ENCODE data around the gene MUC5B. TPM values are rescaled to one million over a fixed set of nuclear protein-coding genes. Genes with fewer than 3 reads are reported as not detected.
"Not testable (repeated sequence)": the region's sequence is repeated elsewhere in the genome, so short reads cannot be mapped to it uniquely, and the experiment has no call there.

Gene MUC5B
- total RNA-seq, 1 experiment from 2014 or later: 0.21 TPM

DNA sequence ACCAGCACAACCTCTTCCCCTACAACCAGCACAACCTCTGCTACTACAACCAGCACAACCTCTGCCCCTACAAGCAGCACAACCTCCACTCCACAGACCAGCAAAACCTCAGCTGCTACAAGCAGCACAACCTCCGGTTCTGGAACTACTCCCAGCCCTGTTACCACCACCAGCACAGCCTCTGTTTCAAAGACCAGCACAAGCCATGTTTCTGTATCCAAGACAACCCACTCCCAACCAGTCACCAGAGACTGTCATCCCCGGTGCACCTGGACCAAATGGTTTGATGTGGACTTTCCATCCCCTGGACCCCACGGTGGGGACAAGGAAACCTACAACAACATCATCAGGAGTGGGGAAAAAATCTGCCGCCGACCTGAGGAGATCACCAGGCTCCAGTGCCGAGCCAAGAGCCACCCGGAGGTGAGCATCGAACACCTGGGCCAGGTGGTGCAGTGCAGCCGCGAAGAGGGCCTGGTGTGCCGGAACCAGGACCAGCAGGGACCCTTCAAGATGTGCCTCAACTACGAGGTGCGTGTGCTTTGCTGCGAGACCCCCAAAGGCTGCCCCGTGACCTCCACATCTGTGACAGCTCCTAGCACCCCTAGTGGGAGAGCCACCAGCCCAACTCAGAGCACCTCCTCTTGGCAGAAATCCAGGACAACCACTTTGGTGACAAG, 34.3 kb upstream of the MUC5B start:
- in situ Hi-C loops (cut with HindIII; ENCODE audit: low pct_unique_long_range_greater_than_20kb, low sequenced_read_pairs); DNase-seq (ENCODE audit: low read depth, low spot score): not testable (repeated sequence)

DNA sequence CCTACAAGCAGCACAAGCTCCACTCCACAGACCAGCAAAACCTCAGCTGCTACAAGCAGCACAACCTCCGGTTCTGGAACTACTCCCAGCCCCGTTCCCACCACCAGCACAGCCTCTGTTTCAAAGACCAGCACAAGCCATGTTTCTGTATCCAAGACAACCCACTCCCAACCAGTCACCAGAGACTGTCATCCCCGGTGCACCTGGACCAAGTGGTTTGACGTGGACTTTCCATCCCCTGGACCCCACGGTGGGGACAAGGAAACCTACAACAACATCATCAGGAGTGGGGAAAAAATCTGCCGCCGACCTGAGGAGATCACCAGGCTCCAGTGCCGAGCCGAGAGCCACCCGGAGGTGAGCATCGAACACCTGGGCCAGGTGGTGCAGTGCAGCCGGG, 33.0 kb upstream of the MUC5B start:
- in situ Hi-C loops (cut with HindIII; ENCODE audit: low pct_unique_long_range_greater_than_20kb, low sequenced_read_pairs): not testable (repeated sequence)

DNA sequence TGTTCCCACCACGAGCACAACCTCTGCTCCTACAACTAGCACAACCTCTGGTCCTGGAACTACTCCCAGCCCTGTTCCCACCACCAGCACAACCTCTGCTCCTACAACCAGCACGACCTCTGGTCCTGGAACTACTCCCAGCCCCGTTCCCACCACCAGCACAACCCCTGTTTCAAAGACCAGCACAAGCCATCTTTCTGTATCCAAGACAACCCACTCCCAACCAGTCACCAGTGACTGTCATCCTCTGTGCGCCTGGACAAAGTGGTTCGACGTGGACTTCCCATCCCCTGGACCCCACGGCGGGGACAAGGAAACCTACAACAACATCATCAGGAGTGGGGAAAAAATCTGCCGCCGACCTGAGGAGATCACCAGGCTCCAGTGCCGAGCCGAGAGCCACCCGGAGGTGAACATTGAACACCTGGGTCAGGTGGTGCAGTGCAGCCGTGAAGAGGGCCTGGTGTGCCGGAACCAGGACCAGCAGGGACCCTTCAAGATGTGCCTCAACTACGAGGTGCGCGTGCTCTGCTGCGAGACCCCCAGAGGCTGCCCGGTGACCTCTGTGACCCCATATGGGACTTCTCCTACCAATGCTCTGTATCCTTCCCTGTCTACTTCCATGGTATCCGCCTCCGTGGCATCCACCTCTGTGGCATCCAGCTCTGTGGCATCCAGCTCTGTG, 30.9 kb upstream of the MUC5B start:
- in situ Hi-C loops (cut with HindIII; ENCODE audit: low pct_unique_long_range_greater_than_20kb, low sequenced_read_pairs); DNase-seq (ENCODE audit: low read depth, low spot score): not testable (repeated sequence)

More for the DNA sequence above, 33.0 kb upstream of the MUC5B start:
- not testable (repeated sequence) for DNase-seq (ENCODE audit: low read depth, low spot score)

DNA sequence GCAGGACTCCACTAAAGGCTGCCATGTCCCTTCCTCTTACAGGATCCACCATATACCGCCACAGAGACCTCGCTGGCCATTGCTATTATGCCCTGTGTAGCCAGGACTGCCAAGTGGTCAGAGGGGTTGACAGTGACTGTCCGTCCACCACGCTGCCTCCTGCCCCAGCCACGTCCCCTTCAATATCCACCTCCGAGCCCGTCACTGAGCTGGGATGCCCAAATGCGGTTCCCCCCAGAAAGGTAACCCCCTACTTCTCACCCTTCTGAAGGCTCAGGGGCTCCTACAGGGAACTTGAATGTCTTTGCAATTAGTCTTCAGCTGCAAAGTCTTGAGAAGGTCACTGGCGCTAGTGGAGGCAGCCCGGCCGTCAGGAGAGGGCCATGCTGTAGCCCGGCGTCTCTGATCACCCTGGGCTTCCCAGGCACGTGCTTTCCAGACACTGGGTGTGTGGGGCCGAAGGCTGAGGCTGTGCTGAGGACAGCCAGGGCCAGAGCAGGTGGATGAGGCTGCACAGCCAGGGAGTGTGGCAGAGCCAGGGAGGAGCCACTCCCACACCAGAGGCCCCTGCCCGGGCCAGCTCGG, 30.0 kb upstream of the MUC5B start:
- in situ Hi-C loops (cut with HindIII; ENCODE audit: low pct_unique_long_range_greater_than_20kb, low sequenced_read_pairs): no loop called here
- no peak for DNase-seq (ENCODE audit: low read depth, low spot score)

DNA sequence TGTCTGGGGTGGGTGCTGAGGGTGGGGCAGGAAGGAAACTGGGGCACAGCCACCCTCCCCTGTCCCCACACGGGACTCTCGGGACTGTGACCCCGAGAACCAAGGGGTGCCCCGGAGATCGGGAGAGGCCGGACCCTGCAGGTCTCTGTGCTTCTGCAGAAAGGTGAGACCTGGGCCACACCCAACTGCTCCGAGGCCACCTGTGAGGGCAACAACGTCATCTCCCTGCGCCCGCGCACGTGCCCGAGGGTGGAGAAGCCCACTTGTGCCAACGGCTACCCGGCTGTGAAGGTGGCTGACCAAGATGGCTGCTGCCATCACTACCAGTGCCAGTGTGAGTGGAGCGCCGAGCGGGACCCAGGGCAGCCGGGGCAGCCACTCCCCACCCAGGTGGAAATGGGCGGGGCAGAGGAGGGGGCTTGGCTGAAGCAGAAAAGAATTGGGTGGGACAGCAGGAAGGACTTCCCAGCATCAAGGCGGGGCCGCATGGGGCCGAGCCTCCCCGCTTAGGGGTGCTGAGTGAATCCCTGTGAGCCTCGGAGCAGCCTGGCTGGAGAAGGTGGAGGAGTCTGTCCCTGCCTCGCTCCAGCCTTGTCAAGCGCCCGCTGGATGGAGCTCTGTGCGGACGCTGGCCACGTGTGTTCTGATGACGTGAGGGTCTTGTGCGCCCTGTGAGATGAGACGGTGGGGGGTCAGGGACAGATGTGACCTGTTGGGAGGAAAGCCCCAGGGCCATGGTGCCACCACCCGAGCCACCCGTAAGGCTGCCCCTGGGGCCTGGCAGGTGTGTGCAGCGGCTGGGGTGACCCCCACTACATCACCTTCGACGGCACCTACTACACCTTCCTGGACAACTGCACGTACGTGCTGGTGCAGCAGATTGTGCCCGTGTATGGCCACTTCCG, 29.3 kb upstream of the MUC5B start:
- in situ Hi-C loops (cut with HindIII; ENCODE audit: low pct_unique_long_range_greater_than_20kb, low sequenced_read_pairs): no loop called here
- no peak for DNase-seq (ENCODE audit: low read depth, low spot score)

DNA sequence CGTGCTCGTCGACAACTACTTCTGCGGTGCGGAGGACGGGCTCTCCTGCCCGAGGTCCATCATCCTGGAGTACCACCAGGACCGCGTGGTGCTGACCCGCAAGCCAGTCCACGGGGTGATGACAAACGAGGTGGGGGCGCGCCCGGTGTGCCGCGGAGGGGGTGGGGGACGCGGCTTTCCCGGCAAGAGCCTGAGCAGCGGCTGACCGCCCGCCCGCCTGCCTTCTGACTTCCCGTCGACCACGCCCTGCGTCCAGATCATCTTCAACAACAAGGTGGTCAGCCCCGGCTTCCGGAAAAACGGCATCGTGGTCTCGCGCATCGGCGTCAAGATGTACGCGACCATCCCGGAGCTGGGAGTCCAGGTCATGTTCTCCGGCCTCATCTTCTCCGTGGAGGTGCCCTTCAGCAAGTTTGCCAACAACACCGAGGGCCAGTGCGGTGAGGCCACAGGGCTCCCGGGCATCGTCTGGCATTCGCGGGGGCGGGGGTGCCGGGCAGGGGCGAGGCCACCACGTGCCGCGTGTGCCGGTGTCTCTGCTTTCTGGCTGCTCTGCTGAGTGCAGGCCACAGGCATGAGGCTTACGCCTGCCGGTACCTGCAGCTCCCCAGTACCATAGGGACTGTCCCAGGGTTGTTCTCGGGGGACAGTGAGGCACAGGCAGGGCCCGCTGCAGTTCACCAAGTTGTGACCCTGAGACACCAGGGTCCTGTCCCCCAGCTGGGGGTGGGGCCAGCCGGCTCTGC, 28.5 kb upstream of the MUC5B start:
- DNase-seq (ENCODE audit: low read depth, low spot score): no peak
- in situ Hi-C loops (cut with HindIII; ENCODE audit: low pct_unique_long_range_greater_than_20kb, low sequenced_read_pairs): no loop called here

DNA sequence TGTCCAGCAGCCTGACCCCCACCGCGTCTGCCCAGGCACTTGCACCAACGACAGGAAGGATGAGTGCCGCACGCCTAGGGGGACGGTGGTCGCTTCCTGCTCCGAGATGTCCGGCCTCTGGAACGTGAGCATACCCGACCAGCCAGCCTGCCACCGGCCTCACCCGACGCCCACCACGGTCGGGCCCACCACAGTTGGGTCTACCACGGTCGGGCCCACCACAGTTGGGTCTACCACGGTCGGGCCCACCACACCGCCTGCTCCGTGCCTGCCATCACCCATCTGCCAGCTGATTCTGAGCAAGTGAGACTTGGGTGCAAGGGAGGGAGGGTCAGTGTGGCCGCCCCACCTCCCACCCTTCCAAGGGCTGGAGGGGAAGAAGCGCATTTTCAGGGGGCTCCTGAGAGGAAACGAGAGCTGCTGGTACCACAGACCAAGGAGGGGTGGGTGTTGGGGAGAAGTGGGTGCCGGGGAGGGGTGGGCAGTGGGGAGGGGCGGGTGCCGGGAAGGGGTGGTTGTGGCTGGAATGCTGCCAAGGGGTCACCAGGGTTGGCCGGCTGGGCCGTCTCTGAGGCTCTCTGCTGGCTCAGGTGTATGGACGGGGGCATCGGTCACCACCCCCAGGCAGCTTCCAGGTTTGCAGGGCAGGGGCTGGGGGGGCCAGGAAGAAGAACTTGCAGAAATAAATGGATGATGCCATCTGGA, 27.7 kb upstream of the MUC5B start:
- no peak for DNase-seq (ENCODE audit: low read depth, low spot score)
- in situ Hi-C loops (cut with HindIII; ENCODE audit: low pct_unique_long_range_greater_than_20kb, low sequenced_read_pairs): no loop called here

DNA sequence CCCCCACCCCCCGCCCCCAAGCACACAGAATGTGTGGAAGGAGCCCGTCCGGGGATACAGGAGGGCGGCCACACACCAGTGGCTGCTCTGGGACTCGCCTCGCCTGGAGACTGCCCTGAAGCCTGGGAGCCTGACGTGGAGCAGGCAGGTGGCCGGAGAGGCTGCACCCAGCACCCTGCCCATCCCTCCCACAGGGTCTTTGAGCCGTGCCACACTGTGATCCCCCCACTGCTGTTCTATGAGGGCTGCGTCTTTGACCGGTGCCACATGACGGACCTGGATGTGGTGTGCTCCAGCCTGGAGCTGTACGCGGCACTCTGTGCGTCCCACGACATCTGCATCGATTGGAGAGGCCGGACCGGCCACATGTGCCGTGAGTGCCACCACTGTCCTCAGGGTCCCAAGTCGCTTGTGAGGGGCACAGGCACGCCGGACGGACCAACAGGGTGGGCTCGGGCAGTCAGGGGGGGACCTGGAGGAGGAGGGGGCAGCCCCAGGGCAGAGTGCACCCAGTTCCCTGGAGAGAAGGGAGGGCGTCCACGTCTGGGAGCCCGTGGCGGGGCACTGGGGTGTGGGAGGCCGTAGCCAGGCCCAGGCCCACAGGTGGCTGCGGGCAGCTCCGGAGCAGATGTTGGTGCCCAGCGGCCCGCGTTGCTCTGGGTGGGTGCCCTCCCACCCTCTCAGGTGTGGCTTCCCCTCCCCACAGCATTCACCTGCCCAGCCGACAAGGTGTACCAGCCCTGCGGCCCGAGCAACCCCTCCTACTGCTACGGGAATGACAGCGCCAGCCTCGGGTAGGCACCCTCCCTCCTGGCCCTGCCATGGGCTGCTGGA, 27.0 kb upstream of the MUC5B start:
- in situ Hi-C loops (cut with HindIII; ENCODE audit: low pct_unique_long_range_greater_than_20kb, low sequenced_read_pairs): no loop called here
- no peak for DNase-seq (ENCODE audit: low read depth, low spot score)

DNA sequence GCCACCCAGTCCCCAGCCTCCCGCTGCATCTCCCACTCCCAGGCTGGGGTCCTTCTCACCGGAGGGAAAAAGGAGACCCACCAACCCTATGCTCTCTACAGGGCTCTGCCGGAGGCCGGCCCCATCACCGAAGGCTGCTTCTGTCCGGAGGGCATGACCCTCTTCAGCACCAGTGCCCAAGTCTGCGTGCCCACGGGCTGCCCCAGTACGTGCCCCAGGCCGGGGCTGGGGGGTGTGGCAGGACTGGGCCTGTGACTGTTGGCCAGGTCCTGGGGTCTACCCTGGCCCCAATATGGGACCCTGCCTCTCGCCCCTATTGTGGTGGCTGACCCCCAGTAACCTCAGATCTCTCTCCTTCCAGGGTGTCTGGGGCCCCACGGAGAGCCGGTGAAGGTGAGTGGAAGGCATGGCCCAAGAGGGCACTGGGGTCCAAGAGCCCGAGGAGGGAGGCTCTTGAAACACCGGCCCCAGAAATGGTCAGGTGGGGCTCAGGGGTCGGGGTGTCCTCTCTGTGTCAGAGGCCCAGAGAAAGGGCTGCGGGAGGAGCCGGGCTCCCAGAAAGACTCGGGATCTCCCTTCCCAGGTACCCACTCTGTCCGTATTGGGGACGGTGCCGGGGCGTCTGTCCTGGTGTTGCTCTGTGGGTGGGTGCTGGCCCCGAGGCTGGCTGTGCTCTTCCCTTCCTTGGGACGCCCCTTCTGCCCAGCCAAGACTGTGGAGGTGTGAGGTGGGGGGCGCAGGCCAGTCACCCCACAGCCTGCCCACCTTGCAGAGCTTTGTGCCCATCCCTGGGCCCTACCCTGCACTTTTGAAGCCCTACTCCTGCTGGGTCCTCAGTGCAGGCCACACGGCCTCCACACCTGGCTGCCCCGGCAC, 26.1 kb upstream of the MUC5B start:
- no peak for DNase-seq (ENCODE audit: low read depth, low spot score)
- in situ Hi-C loops (cut with HindIII; ENCODE audit: low pct_unique_long_range_greater_than_20kb, low sequenced_read_pairs): no loop called here

DNA sequence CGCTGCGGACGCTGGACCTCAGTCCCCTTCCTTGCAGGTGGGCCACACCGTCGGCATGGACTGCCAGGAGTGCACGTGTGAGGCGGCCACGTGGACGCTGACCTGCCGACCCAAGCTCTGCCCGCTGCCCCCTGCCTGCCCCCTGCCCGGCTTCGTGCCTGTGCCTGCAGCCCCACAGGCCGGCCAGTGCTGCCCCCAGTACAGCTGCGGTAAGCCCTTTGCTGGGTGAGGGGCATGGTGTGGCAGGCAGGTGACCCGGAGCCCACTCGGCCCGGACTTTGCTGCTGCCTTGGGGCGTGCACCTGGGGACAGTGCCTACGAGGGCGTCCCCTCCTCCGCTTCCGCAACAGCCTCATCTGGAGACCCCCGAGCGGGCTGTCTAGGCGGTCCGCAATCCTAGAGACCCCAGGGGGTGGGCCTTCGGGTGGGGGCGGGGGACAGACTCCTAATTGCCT, 25.4 kb upstream of the MUC5B start:
- no peak for DNase-seq (ENCODE audit: low read depth, low spot score)

DNA sequence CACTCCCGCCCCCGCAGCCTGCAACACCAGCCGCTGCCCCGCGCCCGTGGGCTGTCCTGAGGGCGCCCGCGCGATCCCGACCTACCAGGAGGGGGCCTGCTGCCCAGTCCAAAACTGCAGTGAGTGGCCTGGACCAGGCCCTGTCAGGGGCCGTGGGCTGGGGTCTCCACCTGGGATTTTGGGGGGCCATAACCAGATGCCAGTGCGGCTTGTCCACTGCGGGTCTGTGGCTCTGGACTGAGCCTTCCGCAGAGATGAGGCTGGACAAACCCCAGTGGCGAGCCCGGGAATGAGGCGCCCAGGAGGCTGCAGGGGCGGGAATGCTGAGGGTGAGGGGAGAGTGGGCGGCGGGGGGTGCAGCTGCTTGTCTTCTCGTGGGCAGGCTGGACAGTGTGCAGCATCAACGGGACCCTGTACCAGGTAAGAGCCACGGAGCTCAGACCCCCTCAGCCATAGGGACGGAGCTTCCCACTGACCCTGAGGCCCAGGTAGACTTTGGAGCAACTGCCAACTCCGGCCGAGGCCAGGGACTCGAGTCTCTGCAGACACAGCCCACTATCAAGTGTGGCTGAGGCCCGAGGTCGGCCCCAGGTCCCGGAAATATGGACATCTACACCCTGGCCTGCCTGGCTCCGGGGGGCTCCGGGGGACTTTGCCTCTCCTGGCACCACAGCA, 24.8 kb upstream of the MUC5B start:
- no peak for DNase-seq (ENCODE audit: low read depth, low spot score)
- in situ Hi-C loops (cut with HindIII; ENCODE audit: low pct_unique_long_range_greater_than_20kb, low sequenced_read_pairs): no loop called here

More for the DNA sequence above, 25.4 kb upstream of the MUC5B start:
- in situ Hi-C loops (cut with HindIII; ENCODE audit: low pct_unique_long_range_greater_than_20kb, low sequenced_read_pairs): no loop called here

DNA sequence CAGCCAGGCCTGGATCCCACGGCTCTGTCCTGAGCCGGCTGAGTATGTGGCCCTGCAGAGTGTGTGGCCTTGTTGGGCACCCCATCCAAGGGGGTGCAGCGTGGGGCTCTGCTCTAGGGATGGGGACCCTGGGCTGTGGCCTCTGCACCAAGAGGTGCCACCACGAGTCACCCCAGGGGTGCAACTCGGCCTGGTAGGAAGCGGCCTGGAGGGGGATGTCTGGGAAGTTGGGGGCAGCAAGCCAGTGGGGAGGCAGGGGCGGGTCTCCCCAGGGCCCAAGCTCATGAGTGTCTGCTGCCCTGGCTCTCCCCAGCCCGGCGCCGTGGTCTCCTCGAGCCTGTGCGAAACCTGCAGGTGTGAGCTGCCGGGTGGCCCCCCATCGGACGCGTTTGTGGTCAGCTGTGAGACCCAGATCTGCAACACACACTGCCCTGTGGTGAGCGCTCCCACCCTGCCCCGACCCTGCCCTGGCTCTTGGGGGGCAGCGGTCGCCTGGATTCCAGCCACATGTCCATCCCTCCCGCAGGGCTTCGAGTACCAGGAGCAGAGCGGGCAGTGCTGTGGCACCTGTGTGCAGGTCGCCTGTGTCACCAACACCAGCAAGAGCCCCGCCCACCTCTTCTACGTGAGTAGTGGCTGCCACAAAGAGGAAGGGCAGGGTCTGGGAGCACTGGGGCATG, 24.2 kb upstream of the MUC5B start:
- in situ Hi-C loops (cut with HindIII; ENCODE audit: low pct_unique_long_range_greater_than_20kb, low sequenced_read_pairs): no loop called here

DNA sequence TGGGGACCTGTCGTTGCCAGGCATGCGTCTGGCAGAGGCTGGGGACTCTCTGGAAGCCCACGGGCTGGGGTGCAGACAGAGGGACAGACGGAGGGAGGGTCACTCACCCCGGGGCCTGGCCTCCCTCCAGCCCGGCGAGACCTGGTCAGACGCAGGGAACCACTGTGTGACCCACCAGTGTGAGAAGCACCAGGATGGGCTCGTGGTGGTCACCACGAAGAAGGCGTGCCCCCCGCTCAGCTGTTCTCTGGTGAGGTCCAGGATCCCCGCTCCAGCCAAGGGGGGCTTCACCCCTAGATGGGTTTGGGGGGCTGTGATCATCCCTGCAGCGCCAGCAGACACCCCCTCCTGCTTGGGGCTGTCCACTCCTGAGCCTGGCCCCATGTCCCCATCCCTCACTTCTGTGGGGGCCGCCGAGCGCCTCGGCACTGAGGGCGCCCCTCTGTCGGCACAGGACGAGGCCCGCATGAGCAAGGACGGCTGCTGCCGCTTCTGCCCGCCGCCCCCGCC, 23.6 kb upstream of the MUC5B start:
- in situ Hi-C loops (cut with HindIII; ENCODE audit: low pct_unique_long_range_greater_than_20kb, low sequenced_read_pairs): no loop called here
- DNase-seq (ENCODE audit: low read depth, low spot score): no peak

More for the DNA sequence above, 24.2 kb upstream of the MUC5B start:
- DNase-seq (ENCODE audit: low read depth, low spot score): no peak

Measured in SK-MEL-5 (cell line).